GM20000 (cell line): ENCODE data around the gene MUC5B.

Experiments used
- DNase-seq: peaks from one replicate; pipeline ENCODE4 v3.0.0; 2012; ENCODE audit warnings: low spot score
- TF ChIP-seq, protein P1 (sequence below): IDR thresholded peaks from 2 replicates; pipeline ENCODE4 v1.5.1; 2012; ENCODE audit warnings: mild to moderate bottlenecking, control low read depth; ENCODE audit errors: extremely low read depth, missing control alignments

Gene MUC5B

DNA sequence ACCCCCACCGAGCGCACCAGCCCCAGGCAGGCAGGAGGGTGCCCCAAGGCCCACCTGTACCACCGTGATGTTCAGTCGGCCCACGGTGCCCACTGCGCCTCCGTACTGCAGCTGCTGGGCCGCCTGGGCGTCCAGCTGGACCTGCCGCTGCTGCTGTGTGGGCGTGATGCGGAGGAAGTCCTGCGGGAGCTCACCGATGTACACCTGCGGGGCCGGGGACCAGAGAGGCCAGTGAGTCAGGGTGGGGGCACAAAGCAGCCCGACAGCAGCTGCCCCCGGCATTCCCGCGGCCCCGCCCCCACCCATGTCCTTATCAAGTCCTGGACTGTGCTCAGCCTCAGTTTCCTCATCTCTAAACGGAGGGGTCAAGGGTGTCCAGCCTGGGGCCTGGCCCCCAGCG, 72.7 kb downstream of the MUC5B start:
- TF ChIP-seq, protein P1, sequence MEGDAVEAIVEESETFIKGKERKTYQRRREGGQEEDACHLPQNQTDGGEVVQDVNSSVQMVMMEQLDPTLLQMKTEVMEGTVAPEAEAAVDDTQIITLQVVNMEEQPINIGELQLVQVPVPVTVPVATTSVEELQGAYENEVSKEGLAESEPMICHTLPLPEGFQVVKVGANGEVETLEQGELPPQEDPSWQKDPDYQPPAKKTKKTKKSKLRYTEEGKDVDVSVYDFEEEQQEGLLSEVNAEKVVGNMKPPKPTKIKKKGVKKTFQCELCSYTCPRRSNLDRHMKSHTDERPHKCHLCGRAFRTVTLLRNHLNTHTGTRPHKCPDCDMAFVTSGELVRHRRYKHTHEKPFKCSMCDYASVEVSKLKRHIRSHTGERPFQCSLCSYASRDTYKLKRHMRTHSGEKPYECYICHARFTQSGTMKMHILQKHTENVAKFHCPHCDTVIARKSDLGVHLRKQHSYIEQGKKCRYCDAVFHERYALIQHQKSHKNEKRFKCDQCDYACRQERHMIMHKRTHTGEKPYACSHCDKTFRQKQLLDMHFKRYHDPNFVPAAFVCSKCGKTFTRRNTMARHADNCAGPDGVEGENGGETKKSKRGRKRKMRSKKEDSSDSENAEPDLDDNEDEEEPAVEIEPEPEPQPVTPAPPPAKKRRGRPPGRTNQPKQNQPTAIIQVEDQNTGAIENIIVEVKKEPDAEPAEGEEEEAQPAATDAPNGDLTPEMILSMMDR: no peak
- no peak for DNase-seq

DNA sequence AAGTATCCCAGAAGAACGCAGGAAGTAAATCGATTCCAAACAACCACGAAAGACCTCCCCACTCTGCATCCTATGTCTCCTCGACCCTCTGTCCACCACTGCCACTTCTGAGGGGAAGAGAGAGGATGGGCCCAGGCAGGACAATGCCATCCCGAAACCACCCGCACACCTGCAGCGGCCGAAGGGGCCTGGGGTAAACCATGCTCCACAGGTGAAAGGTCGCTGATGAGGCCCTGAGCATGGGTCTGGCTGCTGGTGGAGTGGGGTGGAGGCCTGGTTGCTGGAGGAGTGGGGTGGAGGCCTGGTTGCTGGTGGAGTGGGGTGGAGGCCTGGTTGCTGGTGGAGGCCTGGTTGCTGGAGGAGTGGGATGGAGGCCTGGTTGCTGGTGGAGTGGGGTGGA, 73.4 kb downstream of the MUC5B start:
- TF ChIP-seq, protein P1: no peak
- no peak for DNase-seq

DNA sequence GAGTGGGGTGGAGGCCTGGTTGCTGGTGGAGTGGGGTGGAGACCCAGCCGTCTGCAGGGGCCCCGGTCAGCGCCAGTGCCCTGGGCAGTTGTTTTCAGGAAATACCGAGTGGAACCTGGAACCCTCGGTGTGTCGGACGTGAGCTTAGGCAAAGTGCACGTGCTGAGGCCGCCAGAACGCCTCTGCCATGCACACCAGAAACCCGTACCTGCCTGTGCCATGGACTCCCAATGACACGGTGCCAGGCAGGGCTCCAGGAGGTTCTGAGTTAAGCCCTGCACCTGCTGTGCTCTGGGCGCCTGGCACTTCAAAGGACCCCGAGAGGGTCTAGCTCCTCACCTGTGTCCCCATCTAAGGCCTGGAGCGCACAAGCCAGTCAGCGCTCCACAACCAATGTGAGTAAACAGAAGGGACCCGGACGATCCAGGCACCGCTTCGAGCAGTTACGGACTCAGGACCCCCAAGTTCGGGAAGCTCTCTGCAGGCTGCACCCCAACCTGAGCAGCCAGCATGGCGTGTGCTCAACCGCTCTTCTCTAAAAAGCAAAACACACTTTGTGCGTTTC, 74.2 kb downstream of the MUC5B start:
- TF ChIP-seq, protein P1: no peak
- DNase-seq: no peak

DNA sequence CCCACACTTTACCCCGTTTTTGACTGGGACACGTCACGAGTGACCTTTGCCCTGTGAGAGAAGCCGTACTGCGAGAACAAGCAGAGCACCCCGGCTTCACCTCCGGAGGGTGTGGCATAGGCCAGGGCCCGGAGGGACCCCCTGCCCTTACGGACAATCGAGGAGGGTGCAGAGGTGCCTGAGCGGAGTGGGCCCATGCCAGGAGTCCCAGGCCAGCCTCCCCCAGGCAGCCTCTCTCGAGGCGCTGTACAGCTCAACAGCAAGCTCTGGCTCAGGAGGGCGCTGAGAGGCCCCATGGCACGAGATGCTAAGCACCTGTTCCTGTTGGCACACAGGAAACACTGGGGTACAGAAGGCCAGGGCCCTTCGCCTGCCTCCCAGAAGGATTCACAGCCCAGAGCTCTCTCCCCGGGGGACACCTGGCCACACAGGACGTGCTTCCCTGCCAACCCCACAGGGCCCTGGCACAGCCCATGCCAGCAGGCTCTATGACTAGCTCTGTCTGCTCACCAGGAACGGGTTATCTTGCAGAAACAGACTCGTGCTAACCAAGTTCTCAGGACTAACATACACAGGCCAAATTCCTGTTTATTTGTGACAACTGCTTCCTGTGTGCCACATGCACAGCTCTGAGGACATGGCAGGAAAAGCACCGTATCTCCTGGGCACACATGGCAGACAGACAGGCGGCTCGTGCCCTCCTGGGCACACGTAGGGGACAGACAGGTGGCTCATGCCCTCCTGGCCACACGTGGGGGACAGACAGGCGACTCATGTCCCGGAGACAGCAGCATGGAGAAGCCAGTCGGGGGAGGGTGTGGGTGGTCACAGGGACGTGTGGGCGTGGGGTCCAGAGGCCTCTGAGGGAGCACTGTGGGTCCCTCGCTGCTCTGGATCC, 75.0 kb downstream of the MUC5B start:
- no peak for DNase-seq
- TF ChIP-seq, protein P1: no peak

DNA sequence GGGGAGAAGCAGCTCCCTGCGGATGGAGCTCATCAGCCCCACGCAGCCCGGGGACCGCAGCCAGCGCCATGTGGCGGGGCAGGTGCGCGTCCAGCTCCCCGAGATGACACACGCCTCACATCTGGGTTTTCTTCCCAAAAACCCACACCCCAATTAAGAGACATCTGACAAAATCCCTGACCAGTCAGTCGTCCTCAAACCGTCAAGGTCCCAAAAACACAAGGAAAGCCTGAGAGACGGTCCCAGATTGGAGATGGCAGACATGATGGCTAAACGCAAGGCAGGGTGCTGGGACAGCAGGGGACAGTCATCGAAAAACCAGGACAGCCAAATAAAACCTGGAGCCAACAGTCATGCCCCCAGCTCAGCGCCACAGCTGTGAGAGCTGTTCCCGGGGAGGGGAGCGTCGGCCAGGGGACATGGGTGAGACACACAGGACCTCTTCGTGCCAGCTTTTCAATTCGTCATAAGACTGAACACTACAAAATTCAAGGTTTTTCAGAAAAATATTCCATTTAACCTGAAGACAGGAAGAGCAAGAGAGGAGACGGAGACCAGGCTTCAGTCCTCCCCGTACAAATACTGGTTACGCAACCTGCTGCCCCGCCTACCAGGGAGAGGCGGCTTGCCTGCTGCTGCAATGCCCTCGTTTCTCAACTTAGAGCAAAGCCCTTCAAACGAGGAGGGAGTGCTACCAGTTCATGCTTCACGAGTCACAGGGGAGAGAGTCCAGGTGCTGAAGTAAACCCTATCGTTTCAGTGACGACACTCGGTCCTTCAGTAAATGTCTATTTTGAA, 76.0 kb downstream of the MUC5B start:
- no peak for DNase-seq
- TF ChIP-seq, protein P1: no peak

DNA sequence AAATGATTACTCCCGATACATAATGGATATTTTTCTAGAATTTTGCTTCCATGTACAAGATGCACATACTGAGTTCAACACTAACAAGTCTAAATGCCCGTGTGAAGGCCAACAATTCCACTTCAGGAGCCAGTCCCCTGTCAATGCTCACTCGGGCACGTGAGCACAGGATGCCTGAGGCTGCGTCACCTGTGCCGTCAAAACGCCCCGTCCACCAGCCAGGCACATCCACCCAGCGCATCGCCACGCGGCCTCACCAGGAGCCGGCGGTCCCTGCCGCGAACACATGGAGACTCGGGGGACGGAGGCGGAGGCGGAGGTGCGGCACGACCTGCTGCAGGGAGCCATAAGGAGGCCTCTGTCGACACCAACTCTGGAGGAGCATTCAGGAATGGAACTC, 76.8 kb downstream of the MUC5B start:
- DNase-seq: no peak
- TF ChIP-seq, protein P1: no peak

DNA sequence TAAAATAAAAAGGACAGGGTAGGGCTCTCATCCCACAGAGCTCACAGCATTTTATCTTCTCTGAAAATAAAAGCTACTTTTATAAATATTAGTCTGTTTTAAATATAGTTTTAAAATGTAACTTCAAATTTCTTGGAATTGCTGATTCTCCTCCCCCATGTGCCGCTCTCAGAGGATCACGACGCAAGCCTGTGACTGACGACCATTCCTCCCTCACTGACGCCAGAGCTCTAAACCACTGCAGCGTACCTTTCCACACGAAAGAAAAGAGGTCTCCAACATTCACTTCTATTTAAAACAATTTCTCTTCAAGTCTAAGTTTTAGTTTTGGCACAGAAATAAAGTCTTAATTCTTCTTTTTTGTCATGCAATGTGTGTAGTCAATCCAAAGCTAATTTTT, 77.3 kb downstream of the MUC5B start:
- TF ChIP-seq, protein P1: no peak
- DNase-seq: no peak
